ENCODE measurements around the gene FAM170A. TPM values are rescaled to one million over a fixed set of nuclear protein-coding genes. Genes with fewer than 3 reads are reported as not detected.

FAM170A gene
- total RNA-seq, 1 donor from 2014 or later: 0.24 TPM

DNA sequence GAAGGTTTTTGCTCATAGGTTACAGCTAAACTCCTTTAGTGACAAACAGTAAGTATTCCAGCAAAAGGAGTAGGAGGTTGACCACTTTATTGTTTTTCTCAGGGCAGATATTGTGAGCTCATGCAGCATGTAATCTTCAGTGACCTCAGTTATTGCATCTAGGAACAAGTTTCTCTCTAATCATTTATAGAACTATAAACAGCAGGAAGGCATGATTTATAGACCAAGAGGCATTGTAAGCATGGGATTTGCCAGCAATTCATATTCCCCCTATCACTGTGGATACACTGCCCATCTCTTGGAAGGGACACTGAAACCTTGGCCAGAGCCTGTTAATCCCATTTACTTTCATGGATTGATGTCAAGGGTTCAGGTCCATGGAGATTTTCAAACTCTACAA, 15.4 kb upstream of the FAM170A start:
- peaks cover 5% of the 10 kb centered on the region for H3K9me3 Mint-ChIP-seq (ENCODE audit: low read depth)
- no peaks in the 10 kb centered on the region for H3K36me3 Mint-ChIP-seq (ENCODE audit: insufficient read depth)
- DNase-seq (ENCODE audit: low spot score, unreplicated experiment): no peak
- H3K4me3 Mint-ChIP-seq (ENCODE audit: low read depth): no peak overlapping the region
- no peaks in the 10 kb centered on the region for H3K4me1 Mint-ChIP-seq (ENCODE audit: low read depth)
- H3K27ac Mint-ChIP-seq: no peak overlapping the region
- TF ChIP-seq, protein P1, sequence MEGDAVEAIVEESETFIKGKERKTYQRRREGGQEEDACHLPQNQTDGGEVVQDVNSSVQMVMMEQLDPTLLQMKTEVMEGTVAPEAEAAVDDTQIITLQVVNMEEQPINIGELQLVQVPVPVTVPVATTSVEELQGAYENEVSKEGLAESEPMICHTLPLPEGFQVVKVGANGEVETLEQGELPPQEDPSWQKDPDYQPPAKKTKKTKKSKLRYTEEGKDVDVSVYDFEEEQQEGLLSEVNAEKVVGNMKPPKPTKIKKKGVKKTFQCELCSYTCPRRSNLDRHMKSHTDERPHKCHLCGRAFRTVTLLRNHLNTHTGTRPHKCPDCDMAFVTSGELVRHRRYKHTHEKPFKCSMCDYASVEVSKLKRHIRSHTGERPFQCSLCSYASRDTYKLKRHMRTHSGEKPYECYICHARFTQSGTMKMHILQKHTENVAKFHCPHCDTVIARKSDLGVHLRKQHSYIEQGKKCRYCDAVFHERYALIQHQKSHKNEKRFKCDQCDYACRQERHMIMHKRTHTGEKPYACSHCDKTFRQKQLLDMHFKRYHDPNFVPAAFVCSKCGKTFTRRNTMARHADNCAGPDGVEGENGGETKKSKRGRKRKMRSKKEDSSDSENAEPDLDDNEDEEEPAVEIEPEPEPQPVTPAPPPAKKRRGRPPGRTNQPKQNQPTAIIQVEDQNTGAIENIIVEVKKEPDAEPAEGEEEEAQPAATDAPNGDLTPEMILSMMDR (IDR thresholded peaks at IDR 0.05; ENCODE audit: unreplicated experiment): no peak
- no peaks in the 10 kb centered on the region for H3K27me3 Mint-ChIP-seq

DNA sequence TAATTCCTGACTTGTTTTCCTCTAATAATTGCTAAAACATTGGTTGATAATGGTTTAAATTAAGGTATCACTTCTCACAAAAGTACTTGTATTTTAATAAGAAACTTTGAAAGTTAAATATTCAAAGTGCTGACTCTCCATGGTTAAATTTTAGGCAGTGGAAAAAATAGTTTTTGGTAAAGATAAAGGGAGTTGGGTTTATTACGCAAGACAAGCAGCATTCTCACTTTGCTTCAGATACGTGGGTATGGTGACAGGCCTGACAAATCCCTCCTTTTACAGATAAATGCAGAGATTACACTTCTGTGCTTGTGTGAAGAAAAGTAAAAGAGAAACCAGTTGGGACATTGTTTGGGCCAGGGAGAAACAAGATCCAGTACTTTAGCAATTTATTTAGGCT, 14.5 kb upstream of the FAM170A start:
- no peak for DNase-seq (ENCODE audit: low spot score, unreplicated experiment)
- Mint-ChIP-seq H3K9me3 (ENCODE audit: low read depth) (peaks cover 11% of the 10 kb centered on the region), H3K27me3 (no peaks in the 10 kb centered on the region), H3K36me3 (ENCODE audit: insufficient read depth) (no peaks in the 10 kb centered on the region), H3K4me3 (ENCODE audit: low read depth) (no peak overlapping the region), H3K4me1 (ENCODE audit: low read depth) (no peaks in the 10 kb centered on the region), H3K27ac (no peak overlapping the region)
- TF ChIP-seq, protein P1 (IDR thresholded peaks at IDR 0.05; ENCODE audit: unreplicated experiment): no peak

DNA sequence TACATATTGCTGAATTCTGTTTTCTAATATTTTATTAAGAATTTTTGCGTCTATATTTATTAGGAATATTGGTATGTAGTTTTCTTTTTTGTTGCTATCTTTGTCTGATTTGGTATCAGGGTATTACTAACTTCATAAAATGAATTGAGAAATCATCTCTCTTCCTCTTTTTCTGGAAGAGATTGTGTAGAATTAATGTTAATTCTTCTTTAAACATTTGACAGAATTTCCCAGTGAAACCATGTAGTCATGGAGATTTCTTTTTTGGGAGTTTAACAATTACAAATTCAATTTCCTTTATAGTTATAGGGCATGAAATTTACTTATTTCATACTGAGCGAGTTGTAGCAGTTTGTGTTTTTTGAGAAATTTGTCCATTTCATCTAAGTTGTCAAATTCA, 3.3 kb upstream of the FAM170A start:
- Mint-ChIP-seq H3K4me1 (ENCODE audit: low read depth) (peaks cover 4% of the 10 kb centered on the region), H3K9me3 (ENCODE audit: low read depth) (peaks cover 11% of the 10 kb centered on the region), H3K27me3 (no peaks in the 10 kb centered on the region)

DNA sequence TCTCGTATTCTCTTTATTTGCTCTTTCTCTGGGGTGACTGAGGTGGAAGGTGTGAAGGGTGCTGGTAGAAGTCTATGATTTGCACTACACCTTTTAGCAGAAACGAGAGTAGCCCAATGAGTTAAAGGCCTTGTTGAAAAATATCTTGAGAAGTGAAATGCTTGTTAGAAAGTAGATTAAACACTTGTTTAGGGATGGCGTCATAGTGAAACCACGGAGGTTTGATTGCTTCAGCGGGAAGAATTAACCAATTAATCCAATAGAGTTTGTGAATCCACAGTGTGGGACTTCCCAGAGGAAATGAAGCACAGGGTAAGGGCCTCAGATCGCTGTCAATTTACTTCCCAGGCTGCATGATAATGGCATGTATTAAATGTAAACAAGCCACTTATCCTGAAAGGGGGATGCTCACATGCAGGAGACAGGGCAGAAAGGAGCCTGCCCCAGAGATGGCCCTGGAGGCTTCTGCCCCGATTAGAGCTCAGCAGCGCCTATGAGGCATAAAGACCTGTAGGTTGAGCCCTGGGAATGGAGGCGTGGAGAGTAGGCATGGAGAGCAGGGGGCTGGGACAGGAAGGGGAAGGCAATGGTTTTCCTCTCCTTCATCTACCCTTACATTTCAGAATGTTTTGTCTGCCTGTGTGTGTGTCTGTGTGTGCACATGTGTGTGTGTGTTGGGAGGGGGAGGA, 1.5 kb downstream of the FAM170A start:
- H3K4me1 Mint-ChIP-seq (ENCODE audit: low read depth): peaks cover 4% of the 10 kb centered on the region
- TF ChIP-seq, protein P1 (IDR thresholded peaks at IDR 0.05; ENCODE audit: unreplicated experiment): no peak
- no peaks in the 10 kb centered on the region for H3K36me3 Mint-ChIP-seq (ENCODE audit: insufficient read depth)
- no peak overlapping the region for H3K4me3 Mint-ChIP-seq (ENCODE audit: low read depth)
- H3K27me3 Mint-ChIP-seq: no peaks in the 10 kb centered on the region
- no peak overlapping the region for H3K27ac Mint-ChIP-seq
- peaks cover 6% of the 10 kb centered on the region for H3K9me3 Mint-ChIP-seq (ENCODE audit: low read depth)
- no peak for DNase-seq (ENCODE audit: low spot score, unreplicated experiment)

More for the DNA sequence above, 3.3 kb upstream of the FAM170A start:
- DNase-seq (ENCODE audit: low spot score, unreplicated experiment): no peak
- Mint-ChIP-seq H3K36me3 (ENCODE audit: insufficient read depth) (no peaks in the 10 kb centered on the region), H3K4me3 (ENCODE audit: low read depth) (no peak overlapping the region), H3K27ac (no peak overlapping the region)
- TF ChIP-seq, protein P1 (IDR thresholded peaks at IDR 0.05; ENCODE audit: unreplicated experiment): no peak

DNA sequence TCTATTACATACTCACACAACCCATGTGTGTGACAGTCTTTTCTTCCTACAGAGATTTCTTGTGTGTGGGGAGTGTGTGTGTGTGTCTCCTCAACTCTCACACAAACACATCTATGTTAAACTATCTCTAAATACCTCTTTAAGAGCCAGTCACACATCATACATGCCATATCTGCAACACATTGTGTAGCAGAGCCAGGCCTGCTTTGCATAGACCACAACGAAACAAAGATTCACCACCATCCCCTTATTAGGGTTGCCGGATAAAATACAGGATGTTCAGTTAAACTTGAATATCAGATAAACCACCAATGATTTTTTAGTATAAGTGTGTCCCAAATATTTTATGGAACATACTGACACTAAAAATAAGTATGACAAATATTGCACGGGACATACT, 2.3 kb downstream of the FAM170A start:
- DNase-seq (ENCODE audit: low spot score, unreplicated experiment): no peak
- Mint-ChIP-seq H3K27me3 (no peaks in the 10 kb centered on the region), H3K4me3 (ENCODE audit: low read depth) (no peak overlapping the region), H3K4me1 (ENCODE audit: low read depth) (peaks cover 4% of the 10 kb centered on the region), H3K36me3 (ENCODE audit: insufficient read depth) (no peaks in the 10 kb centered on the region), H3K27ac (no peak overlapping the region), H3K9me3 (ENCODE audit: low read depth) (peaks cover 6% of the 10 kb centered on the region)
- TF ChIP-seq, protein P1 (IDR thresholded peaks at IDR 0.05; ENCODE audit: unreplicated experiment): no peak
